ENCODE results near the gene TBC1D22A.

The TBC1D22A gene

DNA sequence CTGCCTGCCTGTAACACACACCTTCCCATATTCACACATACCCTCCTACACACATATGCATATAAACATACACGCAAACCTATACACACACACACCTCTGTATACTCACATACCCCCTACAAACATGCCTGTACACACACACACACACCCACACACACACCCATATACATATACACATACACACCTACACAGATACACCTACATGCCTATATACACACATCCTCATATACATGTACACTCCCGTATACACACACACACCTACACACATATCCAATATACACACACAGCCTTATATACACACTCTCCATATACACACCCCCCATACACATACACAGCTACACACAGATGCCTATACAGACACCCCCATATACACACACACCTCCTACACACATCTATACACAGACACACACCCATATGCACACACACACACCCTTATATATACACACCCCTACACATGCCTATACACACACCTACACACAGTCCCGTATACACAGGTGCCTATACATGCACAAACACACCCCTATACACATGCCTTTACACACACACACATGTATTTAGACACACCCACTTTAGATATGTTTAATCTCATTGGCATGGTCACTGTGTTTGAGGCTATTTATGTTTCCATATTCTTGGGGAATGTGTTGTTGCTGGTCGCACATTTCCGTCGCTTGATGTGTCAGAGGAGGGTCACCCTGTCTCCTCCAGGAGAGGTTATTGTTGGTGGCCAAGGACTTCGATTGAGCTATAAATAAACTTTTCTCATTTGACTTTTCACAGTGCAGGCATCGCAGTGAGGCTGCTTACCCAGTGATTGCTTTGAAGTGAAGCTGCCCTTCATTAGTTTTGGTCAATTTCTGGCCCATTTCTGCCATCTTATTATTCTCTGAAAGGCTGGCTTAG is 243.3 kb downstream of the TBC1D22A start:
- no peak for DNase-seq

DNA sequence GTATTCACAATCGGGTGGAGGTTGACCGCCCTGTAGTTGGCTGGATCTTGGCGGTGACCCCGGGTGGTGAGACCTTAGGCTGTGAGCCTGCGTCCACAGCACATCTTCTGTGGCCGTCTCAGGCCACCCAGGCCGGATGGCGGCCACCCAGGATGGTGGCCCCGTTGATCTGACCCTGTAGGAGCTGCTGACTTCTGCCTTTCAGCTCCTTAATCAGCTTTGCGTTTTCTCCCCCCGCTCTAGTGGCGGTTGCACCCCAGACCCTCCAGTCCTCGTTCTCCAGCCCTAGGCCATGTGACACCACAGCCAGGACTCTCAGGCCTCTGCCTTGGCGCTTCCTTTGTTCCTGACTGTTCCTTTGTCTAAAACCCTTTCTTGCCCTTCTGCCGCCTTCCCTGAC is 244.0 kb downstream of the TBC1D22A start:
- DNase-seq: no peak

DNA sequence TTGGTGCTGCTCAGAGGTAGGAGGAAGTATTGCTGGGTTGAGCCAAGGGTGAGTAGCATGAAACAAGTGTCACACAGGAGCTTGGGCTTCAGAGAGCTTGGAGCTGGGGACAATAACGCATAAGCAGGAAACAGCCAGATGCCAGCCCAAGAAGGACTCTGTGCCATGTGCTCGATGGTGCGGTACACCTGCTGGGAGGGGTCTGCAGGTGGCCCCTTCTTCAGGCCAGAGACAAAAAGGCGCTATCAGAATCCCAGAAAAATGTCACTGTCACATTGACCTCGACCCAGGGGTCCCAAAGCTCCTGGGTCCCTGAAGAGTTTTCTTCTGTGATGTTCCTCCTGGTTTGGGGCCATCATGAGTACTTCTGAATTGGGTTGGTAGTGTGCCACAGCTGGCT is 244.4 kb downstream of the TBC1D22A start:
- no peak for DNase-seq

DNA sequence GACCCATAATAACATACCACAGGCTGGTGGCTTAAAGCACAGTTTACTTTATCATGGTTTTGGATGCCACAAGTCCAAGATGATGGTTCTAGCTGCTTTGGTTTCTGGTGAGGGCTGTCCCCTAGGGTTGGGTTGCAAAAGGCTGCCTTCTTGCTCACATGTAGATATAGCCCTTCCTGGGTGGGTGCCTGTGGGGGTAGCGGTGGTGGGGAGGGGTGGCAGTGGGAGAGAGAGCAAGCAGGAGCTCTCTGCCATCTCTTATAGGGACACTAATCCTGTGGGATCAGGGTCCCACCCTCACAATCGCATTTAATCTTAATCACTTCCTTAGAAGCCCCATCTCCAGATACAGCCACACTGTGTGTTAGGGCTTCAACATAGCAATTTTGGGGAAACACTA is 245.0 kb downstream of the TBC1D22A start:
- DNase-seq: no peak

DNA sequence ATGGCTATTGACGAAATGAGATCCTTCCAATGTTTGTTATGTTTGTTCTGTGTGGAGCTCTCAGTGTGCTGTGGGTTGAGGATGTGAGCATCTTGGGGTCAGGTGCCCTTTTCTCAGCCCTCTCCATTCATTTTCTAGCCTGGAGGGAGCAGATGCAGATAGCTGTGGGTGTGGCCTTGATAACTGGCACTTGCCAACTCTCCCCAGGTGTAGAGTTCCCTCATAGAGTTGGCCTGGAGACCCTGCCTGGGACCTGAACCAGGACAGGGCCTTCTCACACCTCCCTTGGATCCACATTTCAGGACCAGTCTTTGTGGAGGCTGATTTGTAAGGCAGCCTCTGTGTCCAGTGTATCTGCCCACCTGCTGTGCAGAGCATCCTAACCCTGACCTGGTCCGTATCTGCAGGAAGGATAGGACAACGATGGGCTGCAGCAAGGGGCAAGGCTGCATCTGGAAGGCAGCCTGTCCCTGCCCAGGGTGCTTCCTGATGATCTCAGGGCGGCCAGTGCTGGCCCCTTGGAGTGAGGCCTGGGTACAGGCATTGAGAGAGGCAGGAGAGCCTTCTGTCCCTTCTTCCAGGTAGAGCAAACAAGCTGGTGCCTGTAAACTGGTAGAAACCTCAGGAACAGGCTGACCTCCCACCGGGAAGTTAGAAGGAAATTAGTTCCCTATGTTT is 245.9 kb downstream of the TBC1D22A start:
- no peak for DNase-seq

DNA sequence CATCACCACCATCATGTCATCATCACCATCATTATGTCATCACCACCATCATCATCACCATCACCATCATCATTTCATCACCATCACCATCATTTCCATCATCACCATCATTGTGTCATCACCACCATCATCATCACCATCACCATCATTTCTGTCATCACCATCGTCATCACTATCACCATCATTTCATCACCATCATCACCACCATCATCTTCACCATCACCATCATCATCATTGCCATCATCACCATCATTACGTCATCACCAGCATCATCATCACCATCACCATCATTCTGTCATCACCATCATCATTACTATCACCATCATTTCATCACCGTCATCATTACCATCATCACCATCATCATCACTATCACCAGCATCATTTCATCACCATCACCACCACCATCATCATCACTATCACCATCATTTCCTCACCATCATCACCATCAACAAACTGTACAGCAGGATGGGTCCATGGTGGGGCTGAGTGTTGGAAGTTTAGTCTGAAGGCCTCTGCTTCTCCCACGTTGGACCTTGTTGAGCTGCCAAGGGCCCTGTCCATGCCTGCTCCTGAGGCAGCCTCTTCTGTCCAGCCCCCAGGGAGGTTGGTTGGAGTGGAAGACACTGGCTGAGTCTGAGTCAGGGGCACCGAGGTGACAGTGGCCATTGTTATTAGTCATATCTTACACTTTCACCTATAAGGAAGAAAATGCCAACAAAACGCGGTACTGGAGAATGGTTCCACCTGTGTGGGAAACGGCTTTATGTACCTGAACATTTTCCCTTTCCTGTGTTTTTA is 247.1 kb downstream of the TBC1D22A start:
- no peak for DNase-seq

DNA sequence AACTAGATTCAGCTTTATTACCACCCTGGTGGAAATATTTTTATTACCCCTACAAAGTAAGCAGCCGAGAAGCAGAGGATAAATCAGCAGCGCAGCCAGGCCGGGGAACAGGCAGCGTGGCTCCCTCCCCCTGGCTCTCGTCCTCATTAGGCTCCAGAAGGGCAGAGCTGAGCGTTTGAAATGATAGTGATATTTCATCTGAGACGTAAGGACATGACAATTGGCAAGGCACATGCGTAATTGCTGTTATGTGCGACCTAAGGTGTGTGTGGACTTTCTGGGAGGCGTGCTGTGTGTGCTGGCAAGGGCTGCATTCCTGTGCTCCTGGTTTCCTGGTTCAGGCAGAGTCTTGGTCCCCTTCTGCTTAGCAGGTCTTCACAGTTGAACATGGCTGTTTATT is 247.8 kb downstream of the TBC1D22A start:
- no peak for DNase-seq

DNA sequence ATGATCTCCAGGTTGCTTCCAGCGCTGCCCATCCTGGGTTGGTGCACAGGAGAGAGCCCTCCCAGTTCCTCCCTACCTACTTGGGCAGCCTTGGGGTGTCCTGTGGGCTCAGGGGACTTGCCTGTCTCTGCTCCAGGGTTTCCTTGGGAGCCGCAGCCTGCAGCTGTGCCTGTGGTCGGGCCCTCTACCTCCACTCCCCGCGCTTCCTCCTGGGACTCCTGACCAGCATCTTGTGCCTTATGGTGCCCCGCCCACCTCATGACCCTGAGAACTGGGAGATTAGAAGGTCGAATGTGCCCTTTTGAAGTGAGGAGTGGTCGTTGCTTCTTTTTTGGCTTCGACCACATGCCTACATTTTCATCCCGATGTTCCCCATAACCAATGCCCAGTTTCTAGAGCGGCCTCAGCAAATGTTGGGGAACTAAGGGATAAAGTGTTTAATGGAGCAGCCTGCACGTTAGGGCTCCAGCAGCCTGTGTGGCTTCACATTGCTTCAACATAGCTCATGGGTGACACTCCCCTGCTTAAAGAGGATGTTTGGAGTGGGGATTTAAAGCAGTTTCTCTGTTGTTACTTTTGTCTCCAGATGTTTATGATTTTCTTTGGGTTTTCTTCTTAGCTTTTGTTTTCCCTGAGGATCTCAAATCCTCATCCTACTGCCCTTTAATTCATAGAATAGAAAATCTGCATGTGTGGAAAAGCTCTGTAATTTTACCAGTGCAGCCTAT is 248.8 kb downstream of the TBC1D22A start:
- DNase-seq: no peak

DNA sequence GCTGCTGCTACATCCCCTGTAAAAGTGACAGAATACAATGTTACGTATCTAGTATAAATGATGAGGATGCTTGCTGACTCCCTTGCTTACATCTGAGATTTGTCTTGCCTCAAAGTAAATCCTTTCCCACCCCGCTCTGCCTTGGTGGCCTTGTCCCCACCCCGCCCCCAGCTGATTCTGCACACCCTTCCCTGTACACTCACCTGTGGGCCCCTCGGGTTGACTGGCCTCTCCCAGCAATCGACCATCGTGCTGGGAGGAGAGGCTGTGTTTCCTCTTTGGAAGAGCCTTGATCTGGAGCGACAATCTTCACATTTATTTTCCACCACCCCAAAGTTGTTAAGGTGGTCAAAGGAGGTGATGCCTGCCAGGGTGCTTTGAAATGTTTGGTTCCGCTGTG is 249.4 kb downstream of the TBC1D22A start:
- no peak for DNase-seq

DNA sequence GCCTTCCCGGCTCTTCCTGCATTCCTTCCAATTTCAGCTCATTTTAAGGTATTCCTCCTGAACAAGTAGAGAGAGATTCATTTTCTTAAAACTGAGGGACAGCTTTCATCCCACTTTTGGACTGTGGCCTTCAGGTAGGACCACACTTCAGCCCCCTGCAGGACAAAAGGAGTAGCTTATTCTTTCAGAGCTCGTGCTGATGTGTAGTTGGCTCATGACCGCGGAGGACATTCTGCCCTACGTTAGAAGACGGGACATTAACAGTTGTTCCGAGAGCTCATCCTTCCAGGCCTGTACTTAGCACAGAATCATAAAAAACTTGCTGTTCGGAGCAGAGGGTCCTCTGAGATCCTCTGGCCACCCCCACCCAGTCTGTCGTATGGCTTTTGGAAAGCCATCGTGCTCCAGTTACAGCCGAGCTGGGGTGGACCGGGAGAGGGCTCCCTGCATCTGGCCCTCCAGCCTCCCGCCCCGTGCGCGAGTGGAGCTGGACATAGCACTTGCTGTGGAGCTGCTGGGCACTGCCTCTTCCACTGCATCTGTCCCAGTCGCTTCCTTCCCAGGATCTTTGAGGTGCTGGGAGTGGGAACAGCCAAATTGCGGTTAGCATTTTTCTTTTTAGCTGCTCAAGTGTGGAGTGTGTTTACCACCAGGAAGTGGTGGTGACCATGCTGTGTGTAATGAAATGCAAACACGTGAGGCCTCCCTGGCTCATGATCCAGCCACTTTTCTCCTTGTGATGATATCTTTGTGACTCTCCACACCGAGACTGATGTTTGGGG is 250.3 kb downstream of the TBC1D22A start:
- no peak for DNase-seq

DNA sequence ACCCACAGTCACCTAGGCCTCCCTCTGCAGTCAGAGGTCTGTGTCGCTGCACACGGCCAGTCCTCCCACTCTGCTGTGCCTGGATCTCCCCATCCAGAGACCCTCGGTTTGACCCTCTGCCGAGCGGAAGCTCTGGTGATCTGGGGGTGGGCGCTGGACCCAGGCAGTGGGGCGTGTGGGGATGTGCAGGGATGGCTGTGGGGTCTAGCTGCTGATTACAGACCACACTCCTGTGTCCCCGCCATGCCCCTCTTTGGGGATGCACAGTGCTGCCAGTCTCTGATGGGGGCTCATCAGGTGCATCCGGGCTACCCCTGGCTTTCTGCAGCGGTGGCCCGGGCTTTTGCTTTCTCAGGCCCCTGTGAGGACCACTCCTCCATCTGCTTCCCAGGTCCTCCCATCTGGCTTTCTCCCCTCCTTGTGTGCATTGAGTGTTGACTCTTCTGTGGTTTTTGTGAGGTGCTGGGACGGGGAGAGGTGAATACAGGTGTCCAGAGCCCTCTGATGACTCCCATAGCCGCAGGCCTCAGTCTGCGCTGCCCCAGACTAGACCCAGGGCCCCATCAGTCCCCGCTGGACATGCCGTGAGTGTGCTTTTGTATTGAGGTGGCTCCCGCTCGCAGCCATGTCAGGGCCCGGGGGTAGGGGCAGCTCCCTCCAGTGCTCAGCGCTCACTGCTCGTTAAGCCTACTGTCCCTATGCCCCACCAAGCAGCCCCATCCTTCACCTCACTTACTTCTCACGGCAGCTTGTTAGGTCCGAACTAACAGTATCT is 251.6 kb downstream of the TBC1D22A start:
- DNase-seq: no peak

DNA sequence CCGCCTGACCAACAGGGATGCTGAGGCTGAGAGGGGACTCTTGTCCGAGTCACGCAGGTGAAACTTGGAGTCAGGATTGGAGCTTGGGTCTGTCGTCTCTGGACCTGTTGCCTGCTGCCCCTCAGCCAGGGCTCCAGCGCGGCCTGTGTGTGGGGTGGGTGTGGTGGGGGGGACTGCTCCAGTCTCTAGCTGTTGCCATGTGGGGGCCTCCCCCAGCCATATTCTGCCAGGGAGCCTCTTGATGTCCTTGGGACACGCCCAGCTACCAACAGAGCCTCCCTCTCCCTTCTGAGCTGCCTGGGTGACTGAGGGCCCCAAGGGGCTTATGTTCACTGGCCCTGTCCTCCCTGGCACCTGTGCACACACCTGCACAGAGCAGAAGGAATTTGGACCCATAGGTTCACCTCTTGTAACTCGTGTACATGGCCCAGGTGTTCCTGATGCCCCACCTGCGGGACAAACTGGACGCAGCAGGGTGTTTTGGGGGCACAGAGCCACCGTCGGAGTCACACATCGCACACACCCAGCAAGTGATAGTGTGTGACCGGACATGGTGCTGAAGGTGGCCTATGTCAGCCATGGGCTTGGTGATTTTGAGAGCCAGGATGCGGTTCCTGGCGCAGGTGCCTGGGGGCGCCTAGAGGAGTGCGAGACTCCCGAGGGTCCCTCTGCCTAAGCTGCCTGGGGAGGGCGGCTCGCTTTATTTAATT is 252.3 kb downstream of the TBC1D22A start:
- DNase-seq: no peak

DNA sequence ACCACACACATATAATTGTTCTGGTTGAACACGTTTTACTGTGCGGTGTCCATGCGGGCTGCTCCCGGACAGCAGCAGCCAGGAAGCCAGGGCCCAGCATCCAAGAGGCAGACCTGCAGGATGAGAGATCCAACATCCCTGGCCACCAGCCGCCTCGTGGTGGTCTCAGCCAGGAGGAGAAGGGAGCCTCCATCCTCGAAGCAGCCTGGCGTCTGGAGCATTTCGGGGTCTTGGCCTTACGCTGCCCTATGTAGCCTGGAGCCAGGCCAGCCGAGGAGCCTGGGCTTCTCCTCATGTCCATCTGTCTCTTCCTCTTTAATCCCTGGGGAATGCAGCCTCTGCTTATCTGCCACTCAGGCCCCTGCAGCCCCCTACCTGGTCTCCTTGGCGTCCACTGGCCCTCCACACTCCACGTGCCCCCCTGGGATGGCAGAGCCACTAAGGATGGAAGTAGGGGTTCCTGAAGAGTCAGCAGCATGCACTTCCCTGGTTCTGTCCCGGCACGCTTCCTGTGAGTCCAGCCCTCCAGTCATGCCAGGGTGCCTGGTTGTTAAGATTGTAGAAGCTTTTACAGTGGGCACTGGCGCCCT is 253.2 kb downstream of the TBC1D22A start:
- DNase-seq: no peak

DNA sequence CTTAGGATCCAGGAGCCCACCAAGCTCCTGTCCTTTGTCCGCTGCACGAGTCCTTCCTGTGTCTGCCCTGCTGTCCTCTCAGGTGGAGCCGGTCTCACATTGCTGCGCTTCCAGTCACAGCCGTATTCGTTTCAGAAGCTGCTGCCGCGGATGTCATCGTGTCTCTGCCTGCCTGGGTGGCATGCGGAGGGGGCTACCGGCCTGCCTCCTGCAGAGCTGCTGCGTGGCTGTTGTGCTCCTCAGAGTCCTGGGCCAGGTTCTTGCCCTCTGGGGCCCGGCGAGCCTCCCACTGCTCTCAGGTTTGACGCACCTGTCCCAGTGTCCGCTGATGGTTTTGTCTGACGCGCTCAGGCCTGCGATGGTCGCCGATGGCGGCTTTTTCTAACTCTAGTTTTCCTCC is 254.2 kb downstream of the TBC1D22A start:
- DNase-seq: no peak

DNA sequence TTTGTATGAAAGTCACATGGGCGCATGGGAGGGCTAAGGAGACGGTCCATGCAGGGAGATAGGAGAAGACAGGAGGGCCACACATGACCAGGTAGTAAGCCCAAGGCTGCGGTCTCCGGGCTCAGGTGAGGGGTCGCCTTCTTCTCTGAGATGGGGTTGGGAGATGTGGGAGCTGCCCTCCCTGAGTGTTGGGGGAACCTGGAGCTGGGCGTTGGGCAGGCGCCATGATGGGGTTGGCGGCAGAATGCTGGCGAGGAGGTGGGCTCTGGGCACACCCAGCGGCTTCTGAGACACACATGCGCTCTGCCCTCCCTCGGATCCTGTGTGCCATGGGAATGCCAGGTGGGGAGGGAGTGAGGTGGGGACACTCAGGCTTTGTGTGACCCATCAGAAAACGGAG is 254.8 kb downstream of the TBC1D22A start:
- DNase-seq: no peak

DNA sequence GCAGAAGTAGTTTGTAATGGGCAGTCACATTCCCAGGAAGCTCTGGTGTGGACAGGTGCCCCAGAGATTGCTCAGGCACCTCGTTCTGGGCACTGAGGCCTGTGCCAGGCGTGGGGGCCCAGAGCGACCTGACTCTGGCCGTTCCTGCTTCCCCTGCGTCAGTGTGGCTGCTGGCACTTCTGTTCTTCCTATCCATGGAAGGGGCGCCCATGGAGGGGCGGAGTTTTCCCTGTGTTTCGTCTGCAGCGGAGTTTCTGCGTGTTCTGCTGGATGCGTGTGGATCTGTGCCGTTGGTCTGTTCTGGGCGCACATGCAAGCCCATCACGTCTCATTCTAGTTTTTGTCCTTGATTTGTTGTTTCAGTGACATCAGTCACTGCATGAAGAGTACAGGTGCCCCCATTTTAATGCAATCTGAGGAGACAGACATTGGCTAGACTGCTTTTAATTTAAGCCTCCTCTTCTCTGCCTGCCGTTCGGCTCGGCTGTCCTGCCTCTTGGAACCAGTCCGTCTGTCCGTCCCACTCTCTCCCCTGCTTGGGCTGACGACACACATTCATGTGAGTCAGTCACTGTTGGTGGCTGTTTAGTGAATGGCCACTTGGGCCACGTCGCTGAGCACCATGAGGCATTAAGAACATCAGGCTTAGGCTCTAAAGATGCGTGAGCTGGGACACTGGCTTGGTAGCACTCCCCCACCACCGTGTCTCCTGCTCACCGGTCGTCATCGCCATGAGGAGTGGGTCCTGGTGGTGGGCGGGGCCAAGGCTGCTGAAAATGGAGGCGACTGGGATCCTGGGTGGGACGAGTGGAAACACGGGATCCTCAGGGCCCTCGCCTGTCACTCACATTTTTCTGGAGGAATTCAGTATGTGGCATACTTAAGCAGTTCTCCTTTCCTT is 255.8 kb downstream of the TBC1D22A start:
- no peak for DNase-seq

DNA sequence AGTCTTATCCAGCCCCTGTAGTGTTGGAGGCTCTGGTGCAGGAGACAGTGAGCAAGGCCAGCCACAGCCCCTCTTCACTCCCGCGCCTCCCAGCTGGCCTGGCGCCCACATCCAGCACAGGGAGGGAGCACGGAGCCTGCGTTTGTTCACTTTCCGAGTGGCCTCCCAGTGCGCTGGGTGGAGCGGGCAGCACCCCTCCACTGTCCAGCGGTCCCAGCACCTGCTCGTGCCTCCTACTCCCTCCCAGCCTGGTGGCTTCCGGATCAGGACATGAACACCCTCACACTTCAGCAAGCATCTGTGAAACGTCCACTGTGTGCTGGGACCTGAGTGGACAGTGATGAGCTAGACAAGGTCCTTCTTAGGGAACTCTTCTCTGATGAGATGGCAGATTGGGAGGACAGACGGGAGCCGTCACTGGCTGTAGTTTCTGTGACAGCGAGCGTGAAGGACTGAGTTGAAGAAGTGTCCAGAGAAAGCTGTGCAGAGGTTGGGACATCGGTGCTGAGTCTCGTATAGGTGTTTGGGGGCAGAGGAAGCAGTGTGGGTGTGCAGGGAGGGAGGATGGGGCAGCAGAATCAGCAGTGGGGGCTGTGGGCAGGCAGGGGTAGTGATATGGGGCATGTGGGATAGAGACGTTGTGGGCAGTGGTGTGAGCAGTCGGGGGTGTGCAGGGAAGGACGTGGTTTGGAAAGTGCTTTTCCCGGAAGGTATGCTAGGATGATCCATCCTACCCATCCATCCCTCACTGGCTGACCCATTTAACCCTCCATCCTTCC is 256.8 kb downstream of the TBC1D22A start:
- no peak for DNase-seq

DNA sequence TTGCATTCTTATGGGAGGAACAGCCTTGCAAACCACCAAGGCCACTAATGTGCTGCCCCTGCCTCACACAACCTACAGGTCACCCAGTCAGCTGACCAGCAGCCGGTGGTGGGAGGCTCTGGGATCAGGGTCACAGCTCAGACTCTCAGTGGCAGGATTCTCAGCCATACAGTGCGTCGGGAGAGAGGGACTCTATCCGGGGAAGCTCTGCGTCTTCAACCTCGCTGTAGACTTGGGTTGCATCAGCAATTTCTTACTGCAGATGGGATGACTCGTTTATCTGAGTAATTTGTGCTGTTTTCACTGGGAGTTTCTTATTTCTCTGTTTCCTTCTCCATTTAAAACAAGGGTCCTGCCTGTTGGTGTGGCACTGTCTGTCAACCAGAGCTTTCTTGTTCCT is 257.7 kb downstream of the TBC1D22A start:
- no peak for DNase-seq

All from NCI-H748 treated with DMSO at 0.1 percent for 48 hours (cell line).